Activated naive CD8-positive, alpha-beta T cell treated with anti-CD3 and anti-CD28 coated beads, Interleukin-2, amount 50 U/mL, for 24 hours (primary cell): ENCODE data around the gene RNU1-2.
"Not testable (repeated sequence)": the region's sequence is repeated elsewhere in the genome, so short reads cannot be mapped to it uniquely, and the experiment has no call there.

Source experiments
- ATAC-seq: fragments of 150-1000 bp; cut with Tn5 transposase; one replicate; pipeline ENCODE4 v1.10.0; 2021
- DNase-seq: peaks from one replicate; pipeline ENCODE4 v3.0.0; 2021
- H3K27ac Mint-ChIP-seq: one replicate; pipeline ENCODE4 v1.8.0; 2021; ENCODE audit warnings: mild to moderate bottlenecking, mixed read lengths
- H3K27me3 Mint-ChIP-seq: one replicate; pipeline ENCODE4 v1.8.0; 2021; ENCODE audit warnings: mixed read lengths
- H3K36me3 Mint-ChIP-seq: one replicate; pipeline ENCODE4 v1.8.0; 2021; ENCODE audit warnings: low read depth, mixed read lengths
- H3K4me1 Mint-ChIP-seq: one replicate; pipeline ENCODE4 v1.8.0; 2021; ENCODE audit warnings: mixed read lengths
- H3K4me3 Mint-ChIP-seq: one replicate; pipeline ENCODE4 v1.8.0; 2021; ENCODE audit warnings: mild to moderate bottlenecking, moderate library complexity, mixed read lengths
- H3K9me3 Mint-ChIP-seq: one replicate; pipeline ENCODE4 v1.8.0; 2021; ENCODE audit warnings: mixed read lengths

RNU1-2 gene

DNA sequence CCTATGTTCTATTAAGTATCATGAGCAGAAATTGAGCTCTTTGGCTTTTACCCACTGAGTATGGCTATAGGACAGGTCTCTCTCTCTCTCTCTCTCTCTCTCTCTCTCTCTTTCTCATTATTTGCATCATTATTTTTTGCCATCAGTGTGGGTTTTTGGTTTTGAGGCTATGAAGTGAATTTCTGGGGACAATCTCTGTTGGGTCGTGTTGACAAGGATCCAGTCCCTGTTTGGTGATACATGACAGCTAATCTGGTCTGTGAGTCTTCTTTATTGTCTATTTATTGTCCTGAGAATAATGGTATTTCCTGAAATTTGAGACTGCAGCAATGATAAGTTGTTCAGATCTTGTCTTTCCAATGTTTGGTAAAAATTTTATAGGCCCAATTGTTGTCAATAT lies 1.9 kb downstream of the RNU1-2 start:
- H3K9me3 Mint-ChIP-seq, H3K27me3 Mint-ChIP-seq, ATAC-seq, H3K36me3 Mint-ChIP-seq, DNase-seq: not testable (repeated sequence)
- Mint-ChIP-seq H3K27ac (peak overlapping the region; percentile 13), H3K4me1 (peaks cover 48% of the 10 kb centered on the region), H3K4me3 (peak overlapping the region; percentile 21)

DNA sequence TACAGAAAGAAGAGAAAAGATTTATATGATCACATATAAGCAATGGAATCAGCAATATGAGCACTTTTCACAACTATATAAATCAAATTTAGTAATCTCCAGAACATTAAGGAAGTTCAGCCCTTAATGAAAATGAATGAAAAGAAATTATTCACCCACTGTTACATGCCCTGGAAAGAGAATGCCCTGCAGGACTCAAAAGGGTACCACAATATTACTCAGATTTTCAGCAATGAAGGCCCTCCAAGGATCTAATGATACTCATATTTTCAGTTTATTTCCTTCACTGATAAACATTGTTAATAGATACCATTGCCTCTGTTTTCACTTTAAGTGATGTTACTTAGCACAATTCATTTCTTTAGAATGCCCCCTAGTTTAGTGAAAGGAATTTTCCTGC lies 2.5 kb downstream of the RNU1-2 start:
- DNase-seq, H3K27me3 Mint-ChIP-seq, ATAC-seq, H3K9me3 Mint-ChIP-seq, H3K4me3 Mint-ChIP-seq, H3K36me3 Mint-ChIP-seq, H3K27ac Mint-ChIP-seq: not testable (repeated sequence)
- H3K4me1 Mint-ChIP-seq: peaks cover 48% of the 10 kb centered on the region

DNA sequence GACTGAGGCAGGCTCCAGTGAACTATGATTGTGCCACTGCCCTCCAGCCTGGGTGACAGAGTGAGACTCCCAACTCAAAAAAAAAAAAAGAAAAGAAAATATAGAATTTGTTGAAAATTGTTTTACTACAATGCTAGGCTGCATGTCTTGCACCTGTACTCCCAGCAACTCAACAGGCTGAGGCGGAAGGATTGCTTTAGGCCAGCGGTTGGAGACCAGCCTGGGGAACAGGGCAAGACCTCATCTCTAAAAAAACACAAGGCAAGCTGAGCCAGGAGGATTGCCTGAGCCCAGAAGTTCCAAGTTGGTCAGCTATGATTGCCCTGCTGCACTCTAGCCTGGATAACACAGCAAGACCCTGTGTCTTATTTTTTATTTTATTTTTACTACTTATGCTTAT lies 3.2 kb downstream of the RNU1-2 start:
- H3K27me3 Mint-ChIP-seq, H3K36me3 Mint-ChIP-seq, H3K9me3 Mint-ChIP-seq, H3K4me3 Mint-ChIP-seq, ATAC-seq, H3K27ac Mint-ChIP-seq, DNase-seq: not testable (repeated sequence)
- H3K4me1 Mint-ChIP-seq: peaks cover 48% of the 10 kb centered on the region

DNA sequence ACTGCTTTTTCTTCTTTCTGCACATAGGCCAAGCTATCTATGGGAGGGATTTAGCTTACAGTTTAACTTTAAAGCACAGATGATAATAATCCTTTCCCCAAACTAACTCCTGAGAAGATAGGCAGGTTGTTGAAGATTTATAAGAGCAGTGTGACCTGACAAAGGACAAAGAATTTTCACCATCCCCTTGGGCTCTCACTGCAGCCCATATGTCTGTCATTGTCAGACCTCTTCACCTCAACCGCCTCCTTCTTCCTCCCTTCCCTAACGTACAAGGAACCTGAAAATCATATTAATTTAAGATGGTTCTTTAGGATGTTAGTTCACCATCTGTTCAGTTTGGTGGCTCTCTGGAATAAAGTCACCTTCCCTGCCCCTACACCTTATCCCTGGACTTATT lies 5.0 kb downstream of the RNU1-2 start:
- no peak overlapping the region for H3K27ac Mint-ChIP-seq
- H3K4me3 Mint-ChIP-seq: no peak overlapping the region
- no peaks in the 10 kb centered on the region for H3K9me3 Mint-ChIP-seq
- ATAC-seq: no peak
- no peak for DNase-seq
- peaks cover 38% of the 10 kb centered on the region for H3K4me1 Mint-ChIP-seq
- H3K36me3 Mint-ChIP-seq: no peaks in the 10 kb centered on the region
- peaks cover 2% of the 10 kb centered on the region for H3K27me3 Mint-ChIP-seq

DNA sequence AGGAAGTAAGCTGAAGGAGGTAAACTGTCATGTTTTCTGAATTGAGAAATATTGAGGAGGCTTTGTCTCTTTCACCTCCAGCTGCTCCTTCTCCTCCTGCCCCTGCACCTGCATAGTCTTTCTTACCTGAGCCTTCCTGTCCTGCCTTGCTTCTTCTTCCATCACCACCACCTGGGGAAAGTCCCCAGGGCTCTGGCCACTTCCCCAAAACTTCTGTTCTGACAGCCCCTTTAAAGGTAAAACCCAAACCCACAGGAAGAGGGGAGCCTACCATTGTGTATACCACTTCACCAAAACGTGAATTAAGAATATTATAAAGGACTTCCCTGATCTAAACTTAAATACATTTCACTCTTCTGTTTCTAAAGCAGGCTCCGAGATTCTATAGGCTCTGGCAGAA lies 5.6 kb downstream of the RNU1-2 start:
- not testable (repeated sequence) for H3K9me3 Mint-ChIP-seq, H3K27me3 Mint-ChIP-seq, ATAC-seq, H3K36me3 Mint-ChIP-seq, H3K4me3 Mint-ChIP-seq, H3K27ac Mint-ChIP-seq, DNase-seq
- peaks cover 34% of the 10 kb centered on the region for H3K4me1 Mint-ChIP-seq

DNA sequence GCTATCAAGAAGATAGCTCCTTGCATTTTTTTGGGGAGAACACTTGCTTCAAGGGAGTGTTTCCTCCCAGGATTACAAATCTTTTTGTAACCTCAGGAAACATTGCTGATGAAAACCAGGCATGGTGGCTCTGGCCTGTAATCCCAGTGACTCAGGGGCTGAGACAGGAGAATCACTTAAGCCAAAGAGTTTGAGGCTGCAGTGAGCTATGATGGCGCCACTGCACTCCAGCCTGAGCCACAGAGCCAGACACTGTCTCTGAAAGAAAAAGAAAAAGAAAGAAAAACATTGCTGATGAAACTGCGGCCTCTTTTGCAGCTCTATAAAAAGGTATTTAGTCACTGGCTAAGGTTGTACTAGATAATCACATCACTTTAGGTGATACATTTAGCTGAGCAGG lies 7.3 kb downstream of the RNU1-2 start:
- H3K4me3 Mint-ChIP-seq: no peak overlapping the region
- ATAC-seq (no peak), DNase-seq (no peak)
- no peak overlapping the region for H3K27ac Mint-ChIP-seq
- peaks cover 23% of the 10 kb centered on the region for H3K4me1 Mint-ChIP-seq
- no peaks in the 10 kb centered on the region for H3K9me3 Mint-ChIP-seq
- H3K27me3 Mint-ChIP-seq: no peaks in the 10 kb centered on the region
- no peaks in the 10 kb centered on the region for H3K36me3 Mint-ChIP-seq

DNA sequence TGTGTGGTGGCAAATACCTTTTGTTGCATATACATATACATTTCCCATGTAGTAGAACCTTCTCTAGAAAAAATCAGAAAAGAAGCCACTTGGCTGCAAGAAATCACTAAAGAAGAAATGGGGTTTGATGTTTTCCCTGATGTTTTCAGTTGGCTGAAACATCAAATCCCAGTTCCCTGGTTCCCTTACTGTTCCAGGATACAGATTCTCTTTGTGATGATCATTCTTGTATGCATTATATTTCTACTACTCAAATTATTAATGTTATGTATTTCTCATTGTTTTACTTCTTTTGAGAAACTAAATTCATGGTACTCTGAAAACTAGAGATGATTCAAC lies 7.6 kb downstream of the RNU1-2 start:
- H3K9me3 Mint-ChIP-seq: no peaks in the 10 kb centered on the region

DNA sequence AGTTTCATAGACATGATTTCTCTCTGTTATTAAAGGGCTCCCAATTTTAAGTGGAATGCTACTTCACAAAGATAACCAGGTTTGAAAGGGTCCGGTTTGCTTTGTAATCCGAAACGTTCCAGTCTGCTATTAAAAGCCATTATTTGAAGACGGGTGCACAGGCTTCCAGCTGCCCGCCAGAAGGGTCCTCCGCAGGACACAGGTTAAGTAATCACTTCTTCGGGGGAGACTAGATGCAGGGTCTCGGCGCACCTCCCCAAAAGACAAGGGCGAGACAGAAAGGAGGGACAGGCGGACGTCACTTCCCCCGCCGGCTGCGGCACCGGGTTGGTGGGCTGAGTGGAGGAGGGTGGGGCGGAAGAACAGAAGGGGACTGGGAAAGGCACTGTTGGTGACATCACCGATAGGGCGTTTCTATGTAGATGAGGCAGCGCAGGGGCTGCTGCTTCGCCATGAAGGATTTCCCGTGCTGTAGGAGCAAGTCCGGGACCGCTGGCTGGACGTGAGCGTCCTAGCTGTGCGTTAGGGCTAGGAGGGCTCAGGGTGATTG lies 8.9 kb downstream of the RNU1-2 start:
- peak; percentile 100 for DNase-seq
- Mint-ChIP-seq H3K4me3 (no peak overlapping the region), H3K36me3 (no peaks in the 10 kb centered on the region), H3K4me1 (peaks cover 23% of the 10 kb centered on the region), H3K27ac (no peak overlapping the region), H3K27me3 (no peaks in the 10 kb centered on the region), H3K9me3 (no peaks in the 10 kb centered on the region)
- ATAC-seq: peak; percentile 94

More for the DNA sequence above, 7.6 kb downstream of the RNU1-2 start:
- H3K27me3 Mint-ChIP-seq: no peaks in the 10 kb centered on the region
- H3K36me3 Mint-ChIP-seq: no peaks in the 10 kb centered on the region
- DNase-seq (no peak), ATAC-seq (no peak)
- no peak overlapping the region for H3K27ac Mint-ChIP-seq
- H3K4me3 Mint-ChIP-seq: no peak overlapping the region
- peaks cover 23% of the 10 kb centered on the region for H3K4me1 Mint-ChIP-seq

DNA sequence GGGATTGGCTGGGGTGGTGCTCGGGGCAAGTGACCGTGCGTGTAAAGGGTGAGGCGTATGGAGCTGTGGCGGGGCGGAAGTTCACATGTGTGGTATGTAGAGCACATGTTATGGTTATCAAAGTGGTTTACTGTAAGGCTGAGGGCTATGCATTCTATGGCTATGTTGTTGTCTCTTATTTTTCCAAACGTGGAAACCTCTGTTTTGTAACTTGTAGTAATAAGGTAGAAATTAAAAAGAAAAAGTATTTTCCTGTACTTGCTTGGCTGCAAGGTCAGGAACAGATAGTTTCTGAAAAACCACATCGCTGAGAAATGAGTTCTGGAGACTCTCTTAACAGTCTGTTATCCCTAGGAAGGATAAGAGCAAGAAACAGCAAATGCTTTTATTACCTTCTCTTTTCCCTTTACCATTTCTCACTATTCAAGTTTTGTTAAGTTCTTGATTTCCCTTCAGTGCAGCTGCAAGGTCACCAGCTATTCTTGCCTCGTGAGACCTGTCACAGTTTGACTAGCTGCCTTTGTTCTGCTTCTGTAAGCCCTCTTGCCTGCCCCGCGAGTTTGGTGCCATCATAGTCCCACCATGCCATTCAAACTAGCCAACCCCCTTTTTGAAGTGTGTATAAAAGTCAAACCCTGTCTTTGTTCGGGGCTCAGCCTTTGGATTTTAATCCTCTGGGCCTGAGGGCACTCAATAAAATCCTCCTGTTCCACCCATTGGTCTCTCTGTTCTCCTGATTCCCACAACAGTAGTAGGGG lies 9.5 kb downstream of the RNU1-2 start:
- Mint-ChIP-seq H3K9me3 (no peaks in the 10 kb centered on the region), H3K27ac (no peak overlapping the region), H3K4me1 (peaks cover 25% of the 10 kb centered on the region), H3K27me3 (no peaks in the 10 kb centered on the region), H3K4me3 (no peak overlapping the region), H3K36me3 (no peaks in the 10 kb centered on the region)
- ATAC-seq (peak; percentile 80), DNase-seq (peak; percentile 53)

DNA sequence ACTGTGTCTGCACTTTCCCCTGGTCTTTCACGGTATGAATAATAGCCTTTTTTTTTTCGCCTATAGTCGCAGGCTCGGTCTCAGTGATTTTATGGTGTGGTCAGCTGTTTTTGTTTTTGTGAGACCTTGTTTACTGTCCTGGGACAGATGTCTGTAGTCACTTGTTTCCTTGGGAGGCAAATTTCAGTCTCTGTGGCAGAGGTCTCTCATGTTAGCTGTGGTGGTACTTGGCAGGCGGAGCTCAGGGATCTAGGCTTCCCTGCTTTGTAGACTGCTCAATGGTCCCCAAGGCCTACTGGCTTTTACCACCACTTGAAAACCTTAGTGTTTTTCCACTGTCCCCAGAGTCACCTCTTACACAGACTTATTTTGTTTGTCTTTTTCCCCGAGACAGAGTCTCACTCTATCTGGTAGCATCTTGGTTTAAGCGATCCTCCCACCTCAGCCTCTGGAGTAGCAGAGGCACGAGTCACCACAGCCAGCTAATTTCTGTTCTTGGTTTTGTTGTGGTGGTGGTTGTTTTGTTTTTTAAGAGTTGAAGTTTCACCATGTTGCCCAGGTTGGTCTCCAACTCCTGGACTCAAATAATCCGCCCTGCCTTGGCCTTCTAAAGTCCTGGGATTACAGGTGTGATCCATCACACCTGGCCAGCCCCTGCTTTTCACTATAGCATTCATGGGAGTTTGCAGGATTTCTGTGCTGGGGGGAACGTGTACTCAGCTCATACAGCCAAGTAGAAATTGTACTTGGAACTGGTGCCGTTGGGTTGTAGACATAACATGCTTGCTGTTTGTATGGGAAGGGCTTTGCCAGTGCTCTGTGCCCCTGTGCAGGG lies 10.3 kb downstream of the RNU1-2 start:
- H3K36me3 Mint-ChIP-seq: no peaks in the 10 kb centered on the region
- H3K27ac Mint-ChIP-seq: no peak overlapping the region
- no peaks in the 10 kb centered on the region for H3K9me3 Mint-ChIP-seq
- DNase-seq (no peak), ATAC-seq (no peak)
- H3K27me3 Mint-ChIP-seq: no peaks in the 10 kb centered on the region
- H3K4me3 Mint-ChIP-seq: no peak overlapping the region
- H3K4me1 Mint-ChIP-seq: peaks cover 19% of the 10 kb centered on the region

DNA sequence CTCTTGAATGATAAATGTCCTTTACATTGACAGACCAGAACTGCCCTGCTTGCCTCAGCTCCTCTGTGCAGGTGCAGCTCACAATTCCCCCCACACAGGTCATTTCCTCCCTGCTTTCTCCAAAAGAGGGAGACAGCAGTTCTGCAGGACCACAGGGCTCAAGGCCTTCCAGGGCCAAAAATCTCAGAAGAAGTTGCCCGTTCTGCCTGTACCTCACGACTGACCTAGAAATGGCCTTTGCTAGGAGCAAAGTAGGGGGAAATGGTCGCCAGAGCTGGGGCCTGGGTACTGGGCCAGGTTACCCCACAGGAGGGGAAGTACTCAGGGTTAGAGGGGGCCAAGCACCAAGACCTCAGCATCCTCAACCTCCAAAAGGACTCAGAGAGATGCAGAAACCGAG lies 11.1 kb downstream of the RNU1-2 start:
- no peaks in the 10 kb centered on the region for H3K36me3 Mint-ChIP-seq
- peaks cover 11% of the 10 kb centered on the region for H3K4me1 Mint-ChIP-seq
- ATAC-seq (no peak), DNase-seq (no peak)
- no peak overlapping the region for H3K4me3 Mint-ChIP-seq
- H3K9me3 Mint-ChIP-seq: no peaks in the 10 kb centered on the region
- no peaks in the 10 kb centered on the region for H3K27me3 Mint-ChIP-seq
- H3K27ac Mint-ChIP-seq: no peak overlapping the region

DNA sequence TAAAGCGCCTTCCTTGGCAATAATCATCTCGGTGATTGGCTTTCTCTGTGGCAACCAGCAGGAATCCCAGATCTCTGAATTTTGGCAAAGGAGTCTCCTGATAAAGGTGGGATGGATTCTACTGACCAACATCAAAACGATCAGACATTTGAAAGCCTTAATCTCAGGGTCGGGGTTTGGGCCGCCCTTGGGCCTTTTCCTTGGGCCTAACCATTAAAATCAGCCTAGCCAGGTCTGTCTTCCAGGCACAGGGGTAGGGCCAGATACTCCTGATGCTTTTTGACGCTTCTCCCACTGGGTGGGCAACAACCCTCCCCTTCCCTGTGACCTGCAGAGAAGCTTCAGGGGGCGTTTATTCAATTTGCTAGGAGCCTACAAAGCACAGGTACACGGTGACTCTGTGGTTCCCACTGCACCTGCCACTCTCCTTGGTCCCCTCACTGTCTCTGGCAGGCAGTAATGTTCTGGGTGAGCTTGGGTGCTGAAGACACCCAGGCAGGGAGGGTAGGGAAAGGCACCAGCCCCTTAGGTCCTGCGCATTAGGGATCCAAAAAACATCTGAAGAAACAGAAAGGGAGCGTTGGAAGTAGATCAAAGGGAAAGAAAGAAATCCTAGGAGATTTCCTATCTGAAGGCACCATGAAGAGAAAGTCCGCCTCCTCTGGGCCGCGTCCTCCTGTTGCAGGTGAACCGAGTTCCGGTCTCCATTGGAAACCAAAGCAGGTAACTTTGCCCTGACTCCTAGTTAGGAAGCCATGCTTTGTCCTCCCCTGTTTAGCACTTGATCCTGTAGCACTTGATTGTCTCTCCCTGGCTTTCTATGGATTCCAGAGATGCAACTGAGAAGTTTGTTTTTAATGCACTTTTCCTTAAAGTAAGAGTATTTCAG lies 12.3 kb downstream of the RNU1-2 start:
- no peaks in the 10 kb centered on the region for H3K9me3 Mint-ChIP-seq
- peaks cover 19% of the 10 kb centered on the region for H3K4me1 Mint-ChIP-seq
- no peak overlapping the region for H3K4me3 Mint-ChIP-seq
- H3K36me3 Mint-ChIP-seq: no peaks in the 10 kb centered on the region
- H3K27ac Mint-ChIP-seq: peak overlapping the region; percentile 1
- H3K27me3 Mint-ChIP-seq: no peaks in the 10 kb centered on the region
- no peak for ATAC-seq
- DNase-seq: no peak

DNA sequence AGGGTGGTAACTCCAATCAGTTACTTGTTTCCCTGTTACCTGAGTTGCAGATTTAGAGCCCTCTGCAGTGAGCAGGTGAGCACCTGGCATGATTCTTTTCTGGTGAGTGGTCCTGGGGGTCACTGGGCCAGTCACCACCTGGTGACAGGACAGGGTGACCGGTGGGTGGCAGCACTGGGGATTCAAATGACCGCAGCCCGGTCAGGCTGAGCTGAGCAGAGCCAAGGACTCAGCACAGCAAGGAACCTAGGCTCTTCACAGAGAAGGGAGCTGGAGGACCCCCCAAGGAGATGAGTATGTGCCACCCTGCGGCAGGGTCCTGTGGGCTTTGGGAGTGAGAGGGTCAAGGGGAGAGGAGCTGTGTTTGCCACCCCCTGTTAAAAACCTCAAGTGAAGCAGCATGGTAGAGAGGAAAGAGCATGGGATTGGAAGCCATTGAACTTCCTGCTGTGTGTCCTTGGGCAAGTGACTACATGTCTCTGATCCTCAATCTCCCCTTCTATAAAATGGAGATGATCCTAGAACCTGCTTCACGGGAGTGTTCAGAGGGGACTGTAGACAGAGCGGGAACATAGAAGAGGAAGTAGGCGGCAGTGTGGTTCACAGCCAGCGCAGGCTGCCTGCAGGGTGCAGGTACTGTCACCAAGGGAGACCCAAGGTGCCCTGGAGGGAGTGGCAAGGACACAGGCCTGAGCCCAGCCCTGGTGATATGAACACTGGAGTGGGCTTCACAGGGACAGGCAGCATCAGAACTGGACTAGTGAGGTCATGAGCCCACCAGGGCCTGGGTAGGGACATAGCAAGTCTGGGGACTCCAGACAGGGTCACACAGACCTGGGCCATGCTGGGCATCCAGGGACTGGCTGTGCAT lies 16.3 kb downstream of the RNU1-2 start:
- ATAC-seq, DNase-seq, H3K27ac Mint-ChIP-seq, H3K9me3 Mint-ChIP-seq, H3K27me3 Mint-ChIP-seq, H3K36me3 Mint-ChIP-seq: not testable (repeated sequence)
- H3K4me1 Mint-ChIP-seq: peaks cover 36% of the 10 kb centered on the region
- H3K4me3 Mint-ChIP-seq: peak overlapping the region; percentile 1
